ENCODE measurements around the gene B4GALT6. TPM values are rescaled to one million over a fixed set of nuclear protein-coding genes. Genes with fewer than 3 reads are reported as not detected.
A peak's percentile ranks its signal among the peaks of the same experiment; 100 is the strongest.
"Not testable (repeated sequence)": the region's sequence is repeated elsewhere in the genome, so short reads cannot be mapped to it uniquely, and the experiment has no call there.

Gene B4GALT6
- 1 to 10 TPM in 1 of 2 experiments, under 1 TPM in 1; 0.41 to 1.8 TPM for total RNA-seq

- DNase-seq (no peak), ATAC-seq (no peak)
- Mint-ChIP-seq H3K27me3 (peaks cover 70% of the 10 kb centered on the region), H3K4me3 (peak within 1 kb of the TSS; percentile 72), H3K9me3 (ENCODE audit: low read depth) (no peaks in the 10 kb centered on the region), H3K4me1 (peaks cover 11% of the 10 kb centered on the region), H3K27ac (peak within 1 kb of the TSS; percentile 66), H3K36me3 (peaks cover 1% of the 10 kb centered on the region)
- CTCF ChIA-PET: no interaction called here
Observed at GRCh38 chr18:31684279-31685096, at the start of gene B4GALT6. Gene B4GALT6 (minus strand): TSS chr18:31684581. CDS start chr18:31684426, 155 bp downstream.

DNA sequence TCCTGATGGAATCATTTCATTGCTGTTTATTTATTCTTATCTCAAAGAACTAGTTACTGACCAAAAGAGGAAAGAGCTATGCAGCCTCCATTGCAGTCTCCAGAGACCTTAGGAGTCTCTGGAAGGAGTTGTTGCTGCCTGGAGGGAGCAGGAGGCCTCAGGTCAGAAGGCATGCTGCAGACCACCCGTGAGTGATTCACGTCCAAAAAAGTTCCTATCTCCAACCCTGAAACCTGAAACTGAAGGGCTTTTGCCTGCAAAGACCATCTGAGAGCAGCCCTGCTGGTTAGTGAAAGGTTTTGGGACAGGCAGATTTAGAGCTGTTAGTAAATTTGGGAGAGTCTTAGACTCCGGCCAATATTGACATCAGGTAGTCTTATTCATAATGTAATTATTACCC, 47.2 kb upstream of the B4GALT6 start:
- CTCF ChIA-PET: interaction anchor here (1.2 kb wide), 1 partner anchor 10 kb away, joined by 3 read pairs; no protein-coding TSS in a partner anchor

GRCh38 chr18:31729196-31729595, 44.8 kb upstream of the B4GALT6 start:
- H3K27ac Mint-ChIP-seq; H3K4me3 Mint-ChIP-seq; ATAC-seq; H3K4me1 Mint-ChIP-seq; H3K9me3 Mint-ChIP-seq (ENCODE audit: low read depth); DNase-seq; CTCF ChIA-PET; H3K36me3 Mint-ChIP-seq: not testable (repeated sequence)
- peaks cover 44% of the 10 kb centered on the region for H3K27me3 Mint-ChIP-seq

More for the DNA sequence above, 47.2 kb upstream of the B4GALT6 start:
- no peaks in the 10 kb centered on the region for H3K4me1 Mint-ChIP-seq
- ATAC-seq: no peak
- no peak overlapping the region for H3K4me3 Mint-ChIP-seq
- H3K27ac Mint-ChIP-seq: no peak overlapping the region
- no peak for DNase-seq
- peaks cover 27% of the 10 kb centered on the region for H3K27me3 Mint-ChIP-seq
- H3K36me3 Mint-ChIP-seq: no peaks in the 10 kb centered on the region
- no peaks in the 10 kb centered on the region for H3K9me3 Mint-ChIP-seq (ENCODE audit: low read depth)

GRCh38 chr18:31723990-31724711, 39.8 kb upstream of the B4GALT6 start:
- CTCF ChIA-PET: interaction anchor here (1.0 to 4.8 kb wide), 6 partner anchors 9 to 253 kb away, joined by 3 to 41 read pairs (median 4); no protein-coding TSS in a partner anchor
- Mint-ChIP-seq H3K36me3 (no peaks in the 10 kb centered on the region), H3K27me3 (peaks cover 37% of the 10 kb centered on the region), H3K4me1 (no peaks in the 10 kb centered on the region), H3K4me3 (peak overlapping the region; percentile 19), H3K27ac (no peak overlapping the region), H3K9me3 (ENCODE audit: low read depth) (peaks cover 4% of the 10 kb centered on the region)
- no peak for DNase-seq
- no peak for ATAC-seq

DNA sequence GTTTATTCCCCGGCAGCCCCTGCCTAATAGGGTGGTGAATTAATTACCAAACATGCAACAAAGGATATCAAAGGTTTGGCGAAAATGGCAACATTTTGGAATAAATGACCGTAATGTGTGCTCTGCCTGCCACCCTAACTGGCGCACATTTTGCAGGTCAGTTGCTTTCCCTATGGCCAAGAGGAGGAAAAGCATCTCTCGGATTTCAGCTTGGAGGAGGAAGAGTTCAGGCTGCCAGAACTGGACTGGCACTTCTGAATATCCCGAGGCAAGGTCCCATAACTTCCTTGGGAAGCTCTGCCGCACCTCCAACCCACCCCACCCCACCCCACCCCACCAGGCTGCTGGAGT, 39.2 kb upstream of the B4GALT6 start:
- CTCF ChIA-PET: interaction anchor here (1.0 to 4.8 kb wide), 5 partner anchors 20 to 167 kb away, joined by 3 to 41 read pairs (median 4); no protein-coding TSS in a partner anchor
- Mint-ChIP-seq H3K9me3 (ENCODE audit: low read depth) (peaks cover 4% of the 10 kb centered on the region), H3K4me3 (no peak overlapping the region), H3K27me3 (peaks cover 37% of the 10 kb centered on the region), H3K4me1 (no peaks in the 10 kb centered on the region), H3K36me3 (no peaks in the 10 kb centered on the region), H3K27ac (no peak overlapping the region)
- ATAC-seq: no peak
- no peak for DNase-seq

DNA sequence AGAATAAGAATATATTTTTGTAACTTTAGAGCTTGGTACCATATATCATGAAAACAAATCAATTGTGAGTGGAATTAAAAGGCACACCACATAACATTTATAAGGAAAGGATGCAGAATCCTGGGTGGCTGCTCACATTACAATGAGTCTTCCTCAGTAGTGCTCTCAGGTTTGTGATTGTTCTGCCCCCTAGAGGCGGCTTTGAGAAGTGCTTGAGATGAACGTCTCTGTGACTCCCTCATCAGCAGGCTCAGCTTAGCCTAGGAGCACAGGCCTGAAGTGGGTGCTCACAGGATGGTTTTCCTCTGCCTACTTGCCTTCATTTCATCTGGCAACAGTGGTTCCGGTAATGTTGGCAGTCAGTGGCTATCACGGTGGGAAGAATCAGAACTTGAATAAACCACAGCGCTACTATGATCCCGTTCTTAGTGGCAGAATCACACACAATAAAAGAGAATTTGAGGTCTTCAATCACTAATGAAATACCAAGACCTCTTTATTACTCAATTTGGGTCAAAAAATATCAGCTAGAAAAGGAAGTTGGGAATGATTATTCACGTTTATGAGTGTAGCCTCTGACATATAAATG, 38.1 kb upstream of the B4GALT6 start:
- ATAC-seq: peak; percentile 91
- H3K4me1 Mint-ChIP-seq: no peaks in the 10 kb centered on the region
- H3K27ac Mint-ChIP-seq: no peak overlapping the region
- peaks cover 4% of the 10 kb centered on the region for H3K9me3 Mint-ChIP-seq (ENCODE audit: low read depth)
- H3K27me3 Mint-ChIP-seq: peaks cover 35% of the 10 kb centered on the region
- H3K36me3 Mint-ChIP-seq: no peaks in the 10 kb centered on the region
- peak; percentile 80 for DNase-seq
- CTCF ChIA-PET: interaction anchor here (0.8 to 4.8 kb wide), 17 partner anchors 9 to 251 kb away, joined by 3 to 41 read pairs (median 3); no protein-coding TSS in a partner anchor
- H3K4me3 Mint-ChIP-seq: no peak overlapping the region

GRCh38 chr18:31721601-31722000, 37.2 kb upstream of the B4GALT6 start:
- Mint-ChIP-seq H3K27me3 (peaks cover 32% of the 10 kb centered on the region), H3K9me3 (ENCODE audit: low read depth) (peaks cover 4% of the 10 kb centered on the region), H3K27ac (no peak overlapping the region), H3K4me1 (no peaks in the 10 kb centered on the region), H3K4me3 (no peak overlapping the region), H3K36me3 (no peaks in the 10 kb centered on the region)
- DNase-seq (no peak), ATAC-seq (no peak)
- CTCF ChIA-PET: interaction anchor here (0.9 to 4.8 kb wide), 9 partner anchors 10 to 165 kb away, joined by 3 to 41 read pairs (median 3); no protein-coding TSS in a partner anchor

- DNase-seq (no peak), ATAC-seq (no peak)
- Mint-ChIP-seq H3K27ac (no peak overlapping the region), H3K4me1 (no peaks in the 10 kb centered on the region), H3K4me3 (no peak overlapping the region), H3K9me3 (ENCODE audit: low read depth) (peaks cover 4% of the 10 kb centered on the region), H3K27me3 (peaks cover 28% of the 10 kb centered on the region), H3K36me3 (no peaks in the 10 kb centered on the region)
- CTCF ChIA-PET: interaction anchor here (1.1 kb wide), 1 partner anchor 90 kb away, joined by 3 read pairs; no protein-coding TSS in a partner anchor
Observed at GRCh38 chr18:31720867-31721266, 36.5 kb upstream of the B4GALT6 start.

GRCh38 chr18:31719363-31720006, 35.1 kb upstream of the B4GALT6 start:
- Mint-ChIP-seq H3K27ac (no peak overlapping the region), H3K9me3 (ENCODE audit: low read depth) (peaks cover 4% of the 10 kb centered on the region), H3K27me3 (peaks cover 17% of the 10 kb centered on the region), H3K36me3 (no peaks in the 10 kb centered on the region), H3K4me1 (no peaks in the 10 kb centered on the region), H3K4me3 (no peak overlapping the region)
- ATAC-seq (no peak), DNase-seq (no peak)
- CTCF ChIA-PET: interaction anchor here (1.9 kb wide), 1 partner anchor 163 kb away, joined by 7 read pairs; no protein-coding TSS in a partner anchor

DNA sequence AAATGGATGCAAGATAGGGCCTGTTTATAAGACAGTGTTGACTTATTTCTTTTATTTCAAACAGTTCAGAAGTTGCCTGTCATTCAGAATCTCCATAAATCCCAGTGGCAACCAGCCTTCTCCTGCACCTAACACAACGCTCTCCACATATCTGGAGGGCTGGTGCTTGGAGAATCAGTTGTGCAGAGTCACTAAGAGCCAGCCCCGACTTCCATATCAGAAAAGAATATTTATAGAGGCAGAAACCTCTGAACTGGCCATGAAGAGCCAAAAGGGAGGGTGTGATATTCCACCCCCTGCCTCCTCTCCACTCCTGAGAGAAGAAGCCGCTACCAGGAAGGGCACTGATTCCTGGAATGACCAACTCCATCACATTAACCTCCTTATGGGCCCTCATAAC, 34.0 kb upstream of the B4GALT6 start:
- Mint-ChIP-seq H3K4me3 (no peak overlapping the region), H3K4me1 (no peaks in the 10 kb centered on the region), H3K27ac (no peak overlapping the region), H3K27me3 (peaks cover 7% of the 10 kb centered on the region), H3K9me3 (ENCODE audit: low read depth) (peaks cover 4% of the 10 kb centered on the region), H3K36me3 (no peaks in the 10 kb centered on the region)
- no peak for ATAC-seq
- DNase-seq: no peak
- CTCF ChIA-PET: interaction anchor here (1.9 kb wide), 1 partner anchor 162 kb away, joined by 7 read pairs; no protein-coding TSS in a partner anchor

DNA sequence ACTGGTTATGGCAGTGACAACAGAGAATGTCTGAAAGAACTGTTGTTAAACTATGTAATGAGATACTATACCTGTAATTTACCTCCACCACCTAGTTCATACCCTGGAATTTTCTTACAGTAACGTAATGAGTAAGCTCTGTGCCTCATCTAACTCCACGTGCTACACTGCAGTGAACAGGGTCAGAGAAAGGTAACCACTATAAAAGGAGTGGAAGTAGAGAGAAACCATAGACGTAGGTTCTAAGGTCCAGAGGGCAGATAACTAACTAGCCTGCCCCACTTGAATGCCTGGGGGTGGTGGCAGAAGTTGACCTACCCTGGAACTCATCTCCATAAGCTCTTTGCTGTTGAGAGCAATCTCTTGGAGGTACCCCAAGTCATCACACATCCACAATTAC, 32.0 kb upstream of the B4GALT6 start:
- CTCF ChIA-PET: no interaction called here
- H3K4me1 Mint-ChIP-seq: no peaks in the 10 kb centered on the region
- DNase-seq (no peak), ATAC-seq (no peak)
- H3K36me3 Mint-ChIP-seq: no peaks in the 10 kb centered on the region
- H3K27me3 Mint-ChIP-seq: no peaks in the 10 kb centered on the region
- no peak overlapping the region for H3K4me3 Mint-ChIP-seq
- H3K27ac Mint-ChIP-seq: no peak overlapping the region
- H3K9me3 Mint-ChIP-seq (ENCODE audit: low read depth): peaks cover 4% of the 10 kb centered on the region

- Mint-ChIP-seq H3K27me3 (peaks cover 6% of the 10 kb centered on the region), H3K4me3 (no peak overlapping the region), H3K36me3 (no peaks in the 10 kb centered on the region), H3K9me3 (ENCODE audit: low read depth) (no peaks in the 10 kb centered on the region), H3K27ac (no peak overlapping the region), H3K4me1 (no peaks in the 10 kb centered on the region)
- CTCF ChIA-PET: no interaction called here
- ATAC-seq (no peak), DNase-seq (no peak)
Observed at GRCh38 chr18:31711365-31712172, 27.2 kb upstream of the B4GALT6 start.
